H1 (cell line): Measurements from ENCODE around the gene PARD3. TPM values are rescaled to one million over a fixed set of nuclear protein-coding genes. Genes with fewer than 3 reads are reported as not detected.

Experiments used
- SIN3A ChIP-seq, 2 experiments: IDR thresholded peaks in 1 of 2; conservative IDR thresholded peaks in 1 of 2; 2 replicates each; pipeline ENCODE4 v1.6.1; 2011 to 2012; ENCODE audit warnings: low read length in 2 of 2, improper control_type of control experiment in 1 of 2, low read depth in 1 of 2, mild to moderate bottlenecking in 1 of 2
- polyA plus RNA-seq, 7 experiments: library from polyadenylated mRNA; depleted of rRNA in 3 of 7; stranded (reverse) in 5 of 7; unstranded in 2 of 7; fragments of >200 nt in 5 of 7; fragments of 200-250 nt in 2 of 7; gene quantifications; 1 replicate in 5 of 7; 2 replicates in 1 of 7; 4 replicates in 1 of 7; pipeline versions ENCODE4 v1.2.1 to v1.2.3, GENCODE V29; 2011 to 2013; ENCODE audit warnings: missing spikeins in 2 of 7, mixed read lengths in 2 of 7
- total RNA-seq: library from RNA; stranded (reverse); fragmentation: NEBNext Ultra II Directional; extraction: Animal tissue kit (Norgen Biotek cat#: 25700); gene quantifications from 2 replicates; pipeline ENCODE4 v1.2.1, GENCODE V29; 2021

Gene PARD3
- total and polyA plus RNA-seq, 2 of the 8 experiments (the other 6 are each of a cell fraction or from before 2014, with no cell fraction given) = 19.7 to 49.1 TPM

- TF ChIP-seq SIN3A (conservative IDR thresholded peaks at IDR 0.05 in 1 of 2, IDR thresholded peaks at IDR 0.05 in 1 of 2; ENCODE audit: low read depth in 1 of 2, low read length in 2 of 2) = no peak
- TF ChIP-seq, all 59 proteins: peak for 0
These were observed 234.5 kb downstream of the PARD3 start (continued) for GRCh38 chr10:34580643-34581042.
